HG02938 (cell line): ENCODE data around the gene CEP170B.

Source experiments
- ATAC-seq: cut with Tn5 transposase; IDR thresholded peaks from one replicate; pipeline ENCODE4 v1.9.1; 2021; ENCODE audit warnings: mild to moderate bottlenecking, moderate library complexity; ENCODE audit not compliant: unreplicated experiment

CEP170B gene

DNA sequence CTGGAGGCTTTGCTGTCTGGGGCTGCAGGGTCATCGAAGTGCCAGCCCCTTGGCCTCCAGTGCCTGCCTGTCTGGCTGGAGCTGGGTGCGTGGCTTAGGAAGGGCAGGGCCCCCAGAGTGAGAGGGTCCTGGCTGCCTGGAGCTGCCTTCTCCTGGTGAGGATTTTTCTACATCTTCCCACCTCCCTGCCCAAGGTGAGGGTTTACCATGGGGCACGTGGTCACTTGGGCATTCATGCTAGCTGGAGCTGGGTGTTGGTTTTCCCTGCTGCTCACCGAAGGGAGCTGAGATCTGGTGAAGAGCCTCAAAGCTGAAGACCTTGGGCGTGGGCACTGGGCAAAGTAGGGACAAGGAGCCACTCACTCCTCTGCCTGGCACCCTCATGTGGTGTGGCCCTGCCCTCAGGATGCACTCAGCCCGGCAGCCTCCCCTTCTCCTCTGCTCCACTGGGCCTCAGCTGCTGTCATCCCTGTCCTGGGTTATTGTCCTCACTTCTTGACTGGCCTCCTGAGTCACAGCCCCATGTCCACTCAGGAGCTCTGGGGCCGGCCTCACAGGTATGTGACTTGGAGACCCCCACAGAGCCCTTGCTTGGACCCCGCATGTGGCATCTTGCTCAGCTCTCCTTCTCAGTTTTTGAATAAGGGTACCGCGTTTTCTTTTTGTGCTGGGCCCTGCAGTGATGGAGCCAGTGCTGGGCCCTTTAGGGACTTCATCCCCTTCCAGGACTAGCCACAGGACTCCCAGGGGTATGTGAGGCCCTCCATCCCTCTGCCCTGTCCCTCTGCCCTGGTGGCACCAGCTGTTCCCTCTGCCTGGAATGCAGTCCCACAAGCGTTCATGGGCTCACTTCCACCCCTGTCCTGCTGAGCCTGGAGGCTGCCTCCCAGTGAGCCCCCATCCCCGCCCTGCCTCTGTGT, 1.6 kb downstream of the CEP170B start:
- ATAC-seq, result no peak

GRCh38 chr14:104867371-104868059, 2.4 kb downstream of the CEP170B start:
- ATAC-seq, result no peak

GRCh38 chr14:104868060-104868740, 3.1 kb downstream of the CEP170B start:
- no peak for ATAC-seq

DNA sequence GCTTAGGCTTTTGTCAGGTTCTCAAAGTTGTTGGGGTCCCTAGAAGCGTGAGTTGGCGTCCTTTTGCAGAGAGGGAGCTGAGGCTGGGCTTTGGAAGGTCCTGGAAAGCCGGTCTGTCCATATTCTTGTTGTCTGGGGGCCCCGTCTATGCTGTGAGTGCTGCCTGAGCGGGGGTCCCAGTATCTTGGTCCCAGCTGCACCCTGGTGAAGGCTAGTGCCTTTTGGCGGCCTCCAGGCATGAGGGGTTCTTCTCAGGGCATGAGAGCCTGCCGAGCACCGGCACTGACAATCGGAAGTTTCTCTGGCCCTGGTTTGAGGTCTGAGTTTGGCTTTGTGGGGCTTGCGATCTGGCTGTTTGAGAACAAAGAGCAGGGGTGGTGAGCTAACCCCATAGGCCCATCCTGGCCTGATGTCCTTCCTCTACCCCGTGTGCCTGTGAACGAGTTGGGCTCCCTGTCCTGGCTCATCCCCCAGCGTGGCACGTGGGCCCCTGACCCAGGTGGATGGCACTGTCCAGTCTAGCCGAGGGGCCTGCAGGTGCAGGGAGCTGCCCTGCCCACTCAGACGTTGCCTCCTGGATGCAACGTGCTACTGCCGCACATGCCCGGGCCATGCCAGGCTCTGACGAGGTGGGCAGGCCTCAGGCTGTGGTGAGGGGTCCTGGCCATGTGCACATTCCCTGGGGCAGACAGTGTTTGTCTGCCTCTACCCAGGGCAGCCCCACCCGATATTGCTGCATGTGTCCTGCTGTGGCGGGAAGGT, 3.9 kb downstream of the CEP170B start:
- ATAC-seq, result no peak

- no peak for ATAC-seq
Observed at GRCh38 chr14:104869669-104870367, 4.8 kb downstream of the CEP170B start.

- no peak for ATAC-seq
Observed at GRCh38 chr14:104870368-104871144, 5.5 kb downstream of the CEP170B start.

- no peak for ATAC-seq
Observed at GRCh38 chr14:104871145-104871655, 6.1 kb downstream of the CEP170B start.

- no peak for ATAC-seq
Observed at GRCh38 chr14:104871656-104872468, 6.8 kb downstream of the CEP170B start.

DNA sequence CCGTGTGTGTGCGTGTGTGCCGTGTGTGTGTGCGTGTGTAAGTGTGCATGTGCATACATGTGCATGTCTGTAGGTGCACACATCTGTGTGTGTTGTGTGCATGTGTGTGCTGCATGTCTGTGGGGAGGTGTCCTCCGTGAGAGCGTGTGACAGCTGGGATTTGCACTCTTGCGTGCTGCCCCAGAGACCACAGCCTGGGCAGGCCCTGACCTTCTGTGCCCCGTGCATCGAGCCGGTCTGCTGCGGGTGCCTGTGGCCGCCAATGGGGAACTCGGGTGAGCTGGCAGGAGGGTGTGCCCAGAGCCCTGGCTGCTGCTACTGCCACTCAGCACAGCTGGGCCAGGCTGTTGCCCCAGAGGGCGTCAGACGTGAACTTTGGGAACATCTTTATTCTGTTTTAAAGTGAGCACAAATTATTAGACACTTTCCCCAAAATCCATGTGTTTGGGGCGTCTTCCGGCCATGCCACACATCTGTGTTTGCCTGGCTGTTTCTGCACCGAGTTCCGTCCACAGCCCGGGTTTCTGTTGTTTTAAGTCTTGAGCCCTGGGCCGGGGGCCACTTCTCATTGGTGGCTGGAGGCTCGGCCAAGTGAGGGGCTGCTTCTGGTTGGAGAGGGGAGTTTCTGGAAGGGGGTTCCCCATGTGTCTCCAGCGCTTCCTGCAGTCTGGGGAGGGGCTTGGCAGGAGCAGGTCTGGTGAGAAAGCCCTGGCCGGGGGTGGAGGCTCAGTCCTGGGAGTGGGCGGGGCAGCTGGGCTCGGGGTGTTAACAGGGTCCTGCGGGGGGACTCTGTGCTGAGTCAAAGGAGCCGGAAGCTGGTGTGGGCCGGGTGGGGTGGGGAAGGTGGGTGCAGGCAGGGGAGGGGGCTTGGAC, 7.6 kb downstream of the CEP170B start:
- ATAC-seq, result no peak

DNA sequence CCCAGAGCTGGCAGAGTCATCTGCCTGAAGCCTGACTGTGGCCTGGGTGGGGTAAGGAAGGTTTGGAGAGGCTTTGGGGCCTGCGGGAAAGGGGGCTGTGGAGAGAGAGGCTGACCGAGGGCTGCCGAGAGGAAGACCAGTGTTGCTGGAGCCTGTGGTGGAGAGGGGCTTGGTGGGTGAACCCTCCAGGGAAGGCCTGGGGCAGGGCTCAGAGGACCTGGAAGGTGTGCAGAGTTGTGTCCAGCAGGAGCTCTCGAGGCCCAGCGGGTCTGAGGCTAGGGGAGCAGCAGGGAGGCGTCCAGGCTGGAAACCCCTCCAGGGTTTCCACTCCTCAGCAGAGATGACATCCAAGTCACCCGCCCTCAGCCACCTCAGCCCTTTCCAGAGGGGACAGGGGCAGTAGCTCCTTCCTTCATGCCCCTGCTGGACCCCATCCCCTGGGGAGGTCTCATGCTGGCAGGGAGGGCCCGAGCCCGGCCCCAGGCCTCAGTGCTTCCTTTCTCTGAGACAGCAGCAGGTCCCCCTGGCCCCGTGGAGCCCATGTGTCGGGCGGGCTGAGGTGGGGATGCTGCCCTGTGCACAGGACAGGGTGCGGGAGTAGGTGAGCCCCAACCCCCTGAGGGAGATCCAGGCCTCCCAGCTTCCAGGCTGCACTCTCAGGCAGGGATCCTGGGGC, 8.4 kb downstream of the CEP170B start:
- ATAC-seq, result no peak

GRCh38 chr14:104874110-104874531, 9.1 kb downstream of the CEP170B start:
- ATAC-seq, result no peak

DNA sequence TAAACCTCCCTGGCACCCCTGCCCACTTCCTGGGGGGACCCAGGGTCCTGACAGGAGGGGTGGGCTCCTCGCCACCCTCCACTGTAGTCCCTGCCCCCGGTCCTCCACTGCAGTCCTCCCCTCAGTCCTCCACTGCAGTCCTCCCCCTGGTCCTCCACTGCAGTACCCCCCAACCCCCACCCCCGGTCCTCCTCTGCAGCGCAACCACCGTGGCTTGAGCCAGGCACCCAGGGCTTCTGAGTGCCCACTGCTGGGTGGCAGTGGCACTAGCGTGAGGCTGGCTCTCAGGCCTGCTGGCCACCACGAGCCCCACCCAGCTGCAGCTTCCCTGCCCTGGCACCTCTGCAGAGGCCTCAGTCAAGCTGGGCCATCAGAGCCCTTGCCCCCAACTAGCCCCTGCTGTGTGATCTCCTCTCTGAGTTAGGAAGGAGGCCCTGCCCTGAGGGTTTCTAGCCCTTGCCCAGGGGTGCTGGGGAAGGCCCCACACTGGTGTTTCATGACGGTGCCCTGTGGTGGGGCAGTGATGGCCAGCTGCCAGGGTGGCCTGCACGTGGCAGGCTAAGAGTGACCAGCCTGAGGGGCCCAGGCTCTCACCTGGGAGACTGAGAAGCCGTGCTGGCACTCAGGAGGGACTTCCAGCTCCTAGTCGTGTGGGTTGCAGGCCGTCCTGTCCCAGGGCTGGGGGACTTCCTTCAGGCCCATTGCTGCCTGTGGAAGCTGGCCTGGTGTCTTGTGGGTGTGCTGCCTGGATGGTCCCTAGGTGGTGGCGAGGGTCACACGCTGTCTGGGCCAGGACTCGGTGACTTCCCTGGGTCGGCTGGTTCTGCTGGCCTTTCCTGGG, 9.7 kb downstream of the CEP170B start:
- no peak for ATAC-seq

- no peak for ATAC-seq
Observed at GRCh38 chr14:104875412-104875751, 10.3 kb downstream of the CEP170B start.

GRCh38 chr14:104875811-104876210, 10.7 kb downstream of the CEP170B start:
- ATAC-seq, result no peak

DNA sequence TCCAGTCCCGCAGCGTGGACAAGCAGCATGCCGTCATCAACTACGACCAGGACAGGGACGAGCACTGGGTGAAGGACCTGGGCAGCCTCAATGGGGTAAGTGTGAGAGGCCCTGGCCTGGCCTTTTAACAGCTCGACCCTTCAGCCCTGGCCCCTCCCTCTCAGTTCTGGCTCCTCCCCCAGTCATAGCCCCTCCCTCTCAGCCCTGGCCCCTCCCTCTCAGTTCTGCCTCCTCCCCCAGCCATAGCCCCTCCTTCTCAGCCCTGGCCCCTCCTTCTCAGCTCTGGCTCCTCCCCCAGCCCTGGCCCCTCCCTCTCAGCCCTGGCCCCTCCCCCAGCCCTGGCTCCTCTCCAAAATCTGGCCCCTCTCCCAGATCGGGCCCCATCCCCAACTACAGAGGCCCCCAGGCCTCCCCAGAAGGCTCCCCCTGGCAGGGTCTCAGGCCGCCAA, 11.2 kb downstream of the CEP170B start:
- ATAC-seq, result no peak
